GM10266 (cell line): ENCODE measurements around the gene RPRD1A.

Source experiments
- DNase-seq: peaks from one replicate; pipeline ENCODE4 v3.0.0; 2012; ENCODE audit errors: extremely low spot score
- TF ChIP-seq, protein P1 (sequence below): IDR thresholded peaks from 2 replicates; pipeline ENCODE4 v1.5.1; 2012; ENCODE audit warnings: mild to moderate bottlenecking, low read depth; ENCODE audit not compliant: control insufficient read depth, insufficient read depth; ENCODE audit errors: missing control alignments

RPRD1A gene

DNA sequence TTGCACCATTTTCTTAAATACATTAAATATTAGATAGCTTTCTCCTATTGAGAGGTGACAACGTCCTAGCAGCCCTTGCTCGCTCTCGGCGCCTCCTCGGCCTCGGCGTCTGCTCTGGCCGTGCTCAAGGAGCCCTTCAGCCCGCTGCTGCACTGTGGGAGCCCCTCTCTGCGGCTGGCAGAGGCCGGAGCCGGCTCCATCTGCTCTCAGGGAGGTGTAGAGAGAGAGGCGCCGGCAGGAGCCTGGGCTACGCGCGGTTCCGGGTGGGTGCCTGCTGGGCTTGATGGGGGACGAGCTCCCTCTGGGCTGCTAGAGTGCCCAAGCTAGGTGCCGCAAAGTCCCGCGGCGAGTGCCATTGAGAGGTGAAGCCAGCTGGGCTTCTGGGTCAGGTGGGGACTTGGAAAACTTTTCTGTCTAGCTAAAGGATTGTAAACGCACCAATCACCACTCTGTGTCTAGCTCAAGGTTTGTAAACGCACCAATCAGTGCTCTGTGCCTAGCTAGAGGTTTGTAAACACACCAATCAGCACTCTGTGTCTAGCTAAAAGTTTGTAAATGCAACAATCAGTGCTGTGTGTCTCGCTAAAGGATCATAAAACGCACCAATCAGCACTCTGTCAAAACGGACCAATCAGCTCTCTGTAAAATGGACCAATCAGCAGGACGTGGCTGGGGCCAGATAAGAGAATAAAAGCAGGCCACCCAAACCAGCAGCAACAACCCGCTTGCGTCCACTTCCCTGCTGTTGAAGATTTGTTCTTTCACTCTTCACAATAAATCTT lies 3.1 kb downstream of the RPRD1A start:
- TF ChIP-seq, protein P1, sequence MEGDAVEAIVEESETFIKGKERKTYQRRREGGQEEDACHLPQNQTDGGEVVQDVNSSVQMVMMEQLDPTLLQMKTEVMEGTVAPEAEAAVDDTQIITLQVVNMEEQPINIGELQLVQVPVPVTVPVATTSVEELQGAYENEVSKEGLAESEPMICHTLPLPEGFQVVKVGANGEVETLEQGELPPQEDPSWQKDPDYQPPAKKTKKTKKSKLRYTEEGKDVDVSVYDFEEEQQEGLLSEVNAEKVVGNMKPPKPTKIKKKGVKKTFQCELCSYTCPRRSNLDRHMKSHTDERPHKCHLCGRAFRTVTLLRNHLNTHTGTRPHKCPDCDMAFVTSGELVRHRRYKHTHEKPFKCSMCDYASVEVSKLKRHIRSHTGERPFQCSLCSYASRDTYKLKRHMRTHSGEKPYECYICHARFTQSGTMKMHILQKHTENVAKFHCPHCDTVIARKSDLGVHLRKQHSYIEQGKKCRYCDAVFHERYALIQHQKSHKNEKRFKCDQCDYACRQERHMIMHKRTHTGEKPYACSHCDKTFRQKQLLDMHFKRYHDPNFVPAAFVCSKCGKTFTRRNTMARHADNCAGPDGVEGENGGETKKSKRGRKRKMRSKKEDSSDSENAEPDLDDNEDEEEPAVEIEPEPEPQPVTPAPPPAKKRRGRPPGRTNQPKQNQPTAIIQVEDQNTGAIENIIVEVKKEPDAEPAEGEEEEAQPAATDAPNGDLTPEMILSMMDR, result no peak
- DNase-seq, result no peak

DNA sequence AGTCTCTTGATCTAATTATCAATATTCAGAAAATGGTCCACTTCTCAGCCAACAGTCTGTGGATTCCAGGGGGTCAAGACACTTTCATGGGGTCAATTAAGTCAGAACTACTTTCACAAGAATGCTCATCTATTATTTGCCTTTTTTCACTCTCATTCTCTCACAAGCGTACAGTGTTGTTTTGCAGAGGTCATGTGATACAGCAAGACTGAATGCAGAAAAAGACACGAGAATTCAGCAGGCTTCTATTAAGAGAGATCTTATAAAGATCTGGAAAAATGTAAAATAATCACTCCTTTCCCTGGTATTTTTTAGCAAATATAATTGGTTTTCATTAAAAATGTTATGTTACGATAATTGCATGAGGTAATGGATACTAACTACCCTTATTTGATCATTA lies 8.7 kb downstream of the RPRD1A start:
- no peak for DNase-seq
- TF ChIP-seq, protein P1, result no peak

DNA sequence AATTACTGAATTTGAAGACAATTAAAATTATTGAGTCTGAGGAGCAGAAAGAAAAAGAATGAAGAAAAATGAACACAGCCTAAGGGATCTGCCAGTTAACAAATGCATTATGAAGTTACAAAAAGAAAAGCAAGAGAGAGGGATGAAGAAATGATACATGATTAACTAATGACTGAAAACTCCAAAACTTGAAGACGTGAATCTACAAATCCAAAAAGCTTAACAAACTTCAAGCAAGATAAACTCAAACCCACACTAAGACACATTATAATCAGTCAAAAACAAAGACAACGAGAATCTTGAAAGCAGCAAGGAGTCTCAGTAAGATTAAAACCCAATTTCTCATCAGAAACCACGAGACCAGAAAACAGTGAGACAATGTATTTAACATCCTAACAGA lies 15.6 kb downstream of the RPRD1A start:
- TF ChIP-seq, protein P1, result no peak
- no peak for DNase-seq

DNA sequence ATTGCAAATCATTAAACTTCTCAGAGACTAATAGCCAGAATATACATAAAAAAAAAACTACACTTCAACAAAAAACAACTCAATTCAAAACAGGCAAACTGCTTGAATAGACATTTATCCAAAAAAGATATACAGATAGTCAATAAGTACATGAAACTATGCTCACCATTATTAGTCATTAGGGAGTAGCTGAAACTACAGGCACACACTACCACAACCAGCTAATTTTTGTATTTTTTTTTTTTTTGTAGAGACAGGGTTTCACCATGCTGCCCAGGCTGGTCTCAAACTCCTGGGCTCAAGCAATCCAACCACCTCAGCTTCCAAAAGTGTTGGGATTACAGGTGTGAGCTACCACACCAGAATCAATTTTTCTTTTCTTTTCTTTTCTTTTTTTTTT lies 16.9 kb downstream of the RPRD1A start:
- DNase-seq, result no peak
- TF ChIP-seq, protein P1, result no peak

DNA sequence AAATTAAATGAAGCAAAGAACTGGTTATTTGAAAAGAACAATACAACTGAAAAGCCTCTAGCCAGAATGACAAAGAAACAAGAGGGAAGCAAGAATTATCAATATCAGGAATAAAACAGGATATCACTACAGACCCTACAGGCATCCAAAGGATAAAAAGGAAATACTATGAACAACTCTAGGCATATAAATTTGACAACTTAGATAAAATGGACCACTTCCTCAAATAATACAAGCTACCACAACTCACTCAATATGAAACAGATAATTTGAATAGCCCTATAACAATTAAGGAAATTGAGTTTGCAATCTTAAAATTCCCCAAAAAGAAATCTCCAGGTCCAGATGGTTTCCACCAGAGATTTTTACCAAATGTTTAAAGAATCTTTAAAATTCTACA lies 19.8 kb downstream of the RPRD1A start:
- DNase-seq, result no peak
- TF ChIP-seq, protein P1, result no peak

DNA sequence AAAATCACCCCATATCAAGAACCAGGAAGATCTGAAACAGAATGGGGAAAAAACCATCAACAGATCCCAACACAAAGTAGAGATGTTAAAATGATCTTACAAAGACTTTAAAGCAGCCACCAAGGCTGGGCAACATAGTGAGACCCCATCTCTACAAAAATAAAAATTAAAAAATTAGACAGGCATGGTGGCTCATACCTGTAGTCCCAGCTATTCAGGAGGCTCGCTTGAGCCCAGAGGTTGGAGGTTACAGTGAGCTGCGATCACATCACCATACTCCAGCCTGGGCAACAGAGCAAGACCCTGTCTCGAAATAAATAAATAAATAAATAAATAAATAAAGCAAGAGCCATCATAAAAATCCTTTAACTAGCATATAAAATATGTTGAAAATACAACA lies 20.5 kb downstream of the RPRD1A start:
- DNase-seq, result no peak
- TF ChIP-seq, protein P1, result no peak

DNA sequence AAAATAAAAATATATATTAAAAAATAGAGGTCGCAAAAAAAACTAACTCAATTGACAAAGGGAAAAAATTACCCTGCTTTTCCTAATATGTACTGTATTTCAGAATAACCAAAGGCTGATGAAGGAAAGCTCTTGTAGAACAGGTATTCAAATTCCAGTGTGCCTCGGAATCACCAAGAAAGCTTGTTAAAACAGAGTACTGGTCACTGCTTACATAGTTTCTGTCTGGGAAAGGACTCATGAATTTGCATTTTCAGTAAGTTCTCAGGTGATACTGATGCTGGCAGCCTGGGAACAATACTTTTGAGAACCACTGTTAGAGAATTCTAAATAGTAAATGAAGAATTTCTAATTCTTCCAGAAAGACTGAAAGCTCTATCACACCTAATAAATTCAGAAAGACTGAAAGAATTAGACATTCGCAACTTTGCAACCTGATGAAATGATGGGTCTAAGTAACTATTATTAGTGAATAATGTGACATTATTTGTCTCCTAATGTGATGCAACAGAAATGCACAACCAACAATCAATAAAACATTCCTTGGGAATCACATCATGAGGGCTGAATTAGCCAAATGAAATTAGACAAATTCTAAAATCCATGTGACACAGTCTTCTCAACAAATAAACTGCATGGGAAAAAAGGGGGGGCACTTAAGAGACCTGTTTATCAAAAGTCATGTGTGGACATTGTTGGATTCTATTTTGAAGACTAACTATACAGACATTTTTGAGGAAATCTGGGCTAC lies 21.9 kb downstream of the RPRD1A start:
- no peak for DNase-seq

More for the DNA sequence above, 21.9 kb downstream of the RPRD1A start:
- TF ChIP-seq, protein P1, result no peak
